ENCODE results near the gene METRNL. TPM values are rescaled to one million over a fixed set of nuclear protein-coding genes. Genes with fewer than 3 reads are reported as not detected.

The METRNL gene
- total and polyA plus RNA-seq, 3 experiments from 2014 or later = 2.6 to 22.9 (median 22.3) TPM

- CTCF ChIA-PET = no interaction called here
- Mint-ChIP-seq H3K27ac (peak overlapping the region in 3 of 8 donors; percentile 29 to 66 (median 33)), H3K4me3 (peak overlapping the region in 1 of 7 donors; percentile 44)
Observed at GRCh38 chr17:83070800-83071341, 8.5 kb upstream of the METRNL start.

GRCh38 chr17:83071365-83071764, 8.0 kb upstream of the METRNL start:
- no peaks in the 10 kb centered on the region for H3K36me3 Mint-ChIP-seq
- Histone ChIP-seq H3K27ac (ENCODE audit: low read depth, low read length) (no peak overlapping the region), H3K4me3 (ENCODE audit: low read length) (no peak overlapping the region), H3K36me3 (ENCODE audit: insufficient read depth, low read length) (no peaks in the 10 kb centered on the region), H3K27me3 (ENCODE audit: insufficient read depth, low read length, poor library complexity, severe bottlenecking) (no peaks in the 10 kb centered on the region), H3K9me3 (ENCODE audit: low read length) (no peaks in the 10 kb centered on the region), H3K4me1 (ENCODE audit: insufficient read depth, low read length) (peaks cover 32% of the 10 kb centered on the region)
- no peak for DNase-seq
- POLR2A ChIA-PET = interaction anchor here (0.6 to 1.2 kb wide), 2 partner anchors 8 to 12 kb away, joined by 3 to 4 read pairs; partner anchors contain the start of gene METRNL
- CTCF ChIA-PET = no interaction called here
- no peaks in the 10 kb centered on the region for H3K9me3 Mint-ChIP-seq
- no peaks in the 10 kb centered on the region for H3K27me3 Mint-ChIP-seq
- no peak overlapping the region for H3K27ac Mint-ChIP-seq
- no peak overlapping the region for H3K4me3 Mint-ChIP-seq
- peaks cover 27 to 34% (median 29%) of the 10 kb centered on the region in 3 donors for H3K4me1 Mint-ChIP-seq

More at GRCh38 chr17:83070800-83071341, 8.5 kb upstream of the METRNL start:
- POLR2A ChIA-PET = interaction anchor here (0.6 to 1.2 kb wide), 2 partner anchors 8 to 13 kb away, joined by 3 to 4 read pairs; partner anchors contain the start of gene METRNL
- H3K4me1 Mint-ChIP-seq = peaks cover 27 to 34% (median 29%) of the 10 kb centered on the region in 3 donors
- no peaks in the 10 kb centered on the region for H3K27me3 ChIP-seq (ENCODE audit: insufficient read depth, low read length, poor library complexity, severe bottlenecking)
- no peak overlapping the region for H3K27ac ChIP-seq (ENCODE audit: low read depth, low read length)
- no peaks in the 10 kb centered on the region for H3K36me3 ChIP-seq (ENCODE audit: insufficient read depth, low read length)
- no peaks in the 10 kb centered on the region for H3K9me3 Mint-ChIP-seq
- no peak for DNase-seq
- H3K36me3 Mint-ChIP-seq = no peaks in the 10 kb centered on the region
- no peaks in the 10 kb centered on the region for H3K27me3 Mint-ChIP-seq
- peaks cover 32% of the 10 kb centered on the region for H3K4me1 ChIP-seq (ENCODE audit: insufficient read depth, low read length)
- H3K9me3 ChIP-seq (ENCODE audit: low read length) = no peaks in the 10 kb centered on the region
- no peak overlapping the region for H3K4me3 ChIP-seq (ENCODE audit: low read length)

GRCh38 chr17:83071966-83072562, 7.3 kb upstream of the METRNL start:
- H3K4me3 ChIP-seq (ENCODE audit: low read length) = no peak overlapping the region
- H3K27ac Mint-ChIP-seq = peak overlapping the region in 6 of 8 donors; percentile 19 to 79 (median 45)
- no peaks in the 10 kb centered on the region for H3K9me3 ChIP-seq (ENCODE audit: low read length)
- H3K4me3 Mint-ChIP-seq = peak overlapping the region in 3 of 7 donors; percentile 6 to 73 (median 42)
- H3K4me1 ChIP-seq (ENCODE audit: insufficient read depth, low read length) = peaks cover 32% of the 10 kb centered on the region
- no peak overlapping the region for H3K27ac ChIP-seq (ENCODE audit: low read depth, low read length)
- H3K27me3 ChIP-seq (ENCODE audit: insufficient read depth, low read length, poor library complexity, severe bottlenecking) = no peaks in the 10 kb centered on the region
- H3K36me3 Mint-ChIP-seq = no peaks in the 10 kb centered on the region
- ChIA-PET CTCF (no interaction called here), POLR2A (interaction anchor here (0.6 kb wide), 1 partner anchor 37 kb away, joined by 3 read pairs; no protein-coding TSS in a partner anchor)
- peaks cover 27 to 35% (median 29%) of the 10 kb centered on the region in 3 donors for H3K4me1 Mint-ChIP-seq
- no peaks in the 10 kb centered on the region for H3K9me3 Mint-ChIP-seq
- H3K36me3 ChIP-seq (ENCODE audit: insufficient read depth, low read length) = no peaks in the 10 kb centered on the region
- peak in 1 of 5 donors; percentile 33 for DNase-seq
- no peaks in the 10 kb centered on the region for H3K27me3 Mint-ChIP-seq

- ChIA-PET POLR2A (interaction anchor here (0.6 kb wide), 1 partner anchor 38 kb away, joined by 3 read pairs; no protein-coding TSS in a partner anchor), CTCF (no interaction called here)
- peaks cover 32% of the 10 kb centered on the region for H3K4me1 ChIP-seq (ENCODE audit: insufficient read depth, low read length)
- DNase-seq = no peak
- no peaks in the 10 kb centered on the region for H3K27me3 ChIP-seq (ENCODE audit: insufficient read depth, low read length, poor library complexity, severe bottlenecking)
- Mint-ChIP-seq H3K36me3 (no peaks in the 10 kb centered on the region), H3K9me3 (no peaks in the 10 kb centered on the region), H3K4me3 (no peak overlapping the region), H3K4me1 (peaks cover 29 to 38% (median 29%) of the 10 kb centered on the region in 3 donors), H3K27ac (no peak overlapping the region), H3K27me3 (no peaks in the 10 kb centered on the region)
- H3K9me3 ChIP-seq (ENCODE audit: low read length) = no peaks in the 10 kb centered on the region
- H3K4me3 ChIP-seq (ENCODE audit: low read length) = no peak overlapping the region
- no peaks in the 10 kb centered on the region for H3K36me3 ChIP-seq (ENCODE audit: insufficient read depth, low read length)
- no peak overlapping the region for H3K27ac ChIP-seq (ENCODE audit: low read depth, low read length)
Observed at GRCh38 chr17:83072600-83073358, 6.6 kb upstream of the METRNL start.

GRCh38 chr17:83073389-83074063, 5.9 kb upstream of the METRNL start:
- H3K36me3 Mint-ChIP-seq = no peaks in the 10 kb centered on the region
- DNase-seq = no peak

GRCh38 chr17:83074486-83075223, 4.8 kb upstream of the METRNL start:
- H3K27me3 ChIP-seq (ENCODE audit: insufficient read depth, low read length, poor library complexity, severe bottlenecking) = no peaks in the 10 kb centered on the region
- Mint-ChIP-seq H3K27me3 (no peaks in the 10 kb centered on the region), H3K36me3 (no peaks in the 10 kb centered on the region), H3K4me1 (peaks cover 19 to 31% (median 20%) of the 10 kb centered on the region in 3 donors), H3K27ac (peak overlapping the region in 1 of 8 donors; percentile 36), H3K4me3 (no peak overlapping the region), H3K9me3 (no peaks in the 10 kb centered on the region)
- ChIA-PET POLR2A (no interaction called here), CTCF (no interaction called here)
- H3K36me3 ChIP-seq (ENCODE audit: insufficient read depth, low read length) = no peaks in the 10 kb centered on the region
- H3K4me3 ChIP-seq (ENCODE audit: low read length) = no peak overlapping the region
- no peaks in the 10 kb centered on the region for H3K9me3 ChIP-seq (ENCODE audit: low read length)
- H3K4me1 ChIP-seq (ENCODE audit: insufficient read depth, low read length) = peaks cover 28% of the 10 kb centered on the region
- no peak overlapping the region for H3K27ac ChIP-seq (ENCODE audit: low read depth, low read length)
- no peak for DNase-seq

More at GRCh38 chr17:83073389-83074063, 5.9 kb upstream of the METRNL start:
- Mint-ChIP-seq H3K27me3 (no peaks in the 10 kb centered on the region), H3K4me1 (peaks cover 27 to 40% (median 29%) of the 10 kb centered on the region in 3 donors), H3K4me3 (no peak overlapping the region), H3K27ac (no peak overlapping the region), H3K9me3 (no peaks in the 10 kb centered on the region)
- H3K36me3 ChIP-seq (ENCODE audit: insufficient read depth, low read length) = no peaks in the 10 kb centered on the region
- H3K4me3 ChIP-seq (ENCODE audit: low read length) = no peak overlapping the region
- peaks cover 35% of the 10 kb centered on the region for H3K4me1 ChIP-seq (ENCODE audit: insufficient read depth, low read length)
- no peaks in the 10 kb centered on the region for H3K27me3 ChIP-seq (ENCODE audit: insufficient read depth, low read length, poor library complexity, severe bottlenecking)
- H3K27ac ChIP-seq (ENCODE audit: low read depth, low read length) = no peak overlapping the region
- no peaks in the 10 kb centered on the region for H3K9me3 ChIP-seq (ENCODE audit: low read length)
- CTCF ChIA-PET = no interaction called here
- POLR2A ChIA-PET = no interaction called here

GRCh38 chr17:83075270-83075880, 4.0 kb upstream of the METRNL start:
- H3K27ac Mint-ChIP-seq = no peak overlapping the region
- no peak for DNase-seq

More at GRCh38 chr17:83075270-83075880, 4.0 kb upstream of the METRNL start:
- H3K4me1 ChIP-seq (ENCODE audit: insufficient read depth, low read length) = peaks cover 24% of the 10 kb centered on the region
- no peak overlapping the region for H3K4me3 ChIP-seq (ENCODE audit: low read length)
- H3K36me3 ChIP-seq (ENCODE audit: insufficient read depth, low read length) = no peaks in the 10 kb centered on the region
- H3K27me3 ChIP-seq (ENCODE audit: insufficient read depth, low read length, poor library complexity, severe bottlenecking) = no peaks in the 10 kb centered on the region
- Mint-ChIP-seq H3K4me3 (peak overlapping the region in 2 of 7 donors; percentile 56 to 70), H3K36me3 (no peaks in the 10 kb centered on the region), H3K9me3 (no peaks in the 10 kb centered on the region), H3K4me1 (peaks cover 18 to 27% (median 19%) of the 10 kb centered on the region in 3 donors), H3K27me3 (no peaks in the 10 kb centered on the region)
- ChIA-PET POLR2A (no interaction called here), CTCF (no interaction called here)
- H3K27ac ChIP-seq (ENCODE audit: low read depth, low read length) = no peak overlapping the region
- H3K9me3 ChIP-seq (ENCODE audit: low read length) = no peaks in the 10 kb centered on the region
